Skin epidermis (tissue), 12 donors: Measurements from ENCODE around the gene HYAL3.
A peak's percentile ranks its signal among the peaks of the same experiment; 100 is the strongest.

Experiments used
- H3K27ac ChIP-seq, 21 experiments: fragments of 200-600 bp; sonication (generic) in 11 of 21; one replicate each; pipeline ENCODE4 v1.5.0; 2020; ENCODE audit warnings: mild to moderate bottlenecking in 3 of 21, inconsistent platforms in 2 of 21, moderate library complexity in 2 of 21
- H3K4me3 ChIP-seq, 7 experiments: fragments of 200-600 bp; sonication (generic) in 2 of 7; one replicate each; pipeline ENCODE4 v1.5.0; 2020; ENCODE audit warnings: inconsistent platforms in 2 of 7, mild to moderate bottlenecking in 2 of 7, moderate library complexity in 1 of 7

Gene HYAL3, protein sequence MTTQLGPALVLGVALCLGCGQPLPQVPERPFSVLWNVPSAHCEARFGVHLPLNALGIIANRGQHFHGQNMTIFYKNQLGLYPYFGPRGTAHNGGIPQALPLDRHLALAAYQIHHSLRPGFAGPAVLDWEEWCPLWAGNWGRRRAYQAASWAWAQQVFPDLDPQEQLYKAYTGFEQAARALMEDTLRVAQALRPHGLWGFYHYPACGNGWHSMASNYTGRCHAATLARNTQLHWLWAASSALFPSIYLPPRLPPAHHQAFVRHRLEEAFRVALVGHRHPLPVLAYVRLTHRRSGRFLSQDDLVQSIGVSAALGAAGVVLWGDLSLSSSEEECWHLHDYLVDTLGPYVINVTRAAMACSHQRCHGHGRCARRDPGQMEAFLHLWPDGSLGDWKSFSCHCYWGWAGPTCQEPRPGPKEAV

DNA sequence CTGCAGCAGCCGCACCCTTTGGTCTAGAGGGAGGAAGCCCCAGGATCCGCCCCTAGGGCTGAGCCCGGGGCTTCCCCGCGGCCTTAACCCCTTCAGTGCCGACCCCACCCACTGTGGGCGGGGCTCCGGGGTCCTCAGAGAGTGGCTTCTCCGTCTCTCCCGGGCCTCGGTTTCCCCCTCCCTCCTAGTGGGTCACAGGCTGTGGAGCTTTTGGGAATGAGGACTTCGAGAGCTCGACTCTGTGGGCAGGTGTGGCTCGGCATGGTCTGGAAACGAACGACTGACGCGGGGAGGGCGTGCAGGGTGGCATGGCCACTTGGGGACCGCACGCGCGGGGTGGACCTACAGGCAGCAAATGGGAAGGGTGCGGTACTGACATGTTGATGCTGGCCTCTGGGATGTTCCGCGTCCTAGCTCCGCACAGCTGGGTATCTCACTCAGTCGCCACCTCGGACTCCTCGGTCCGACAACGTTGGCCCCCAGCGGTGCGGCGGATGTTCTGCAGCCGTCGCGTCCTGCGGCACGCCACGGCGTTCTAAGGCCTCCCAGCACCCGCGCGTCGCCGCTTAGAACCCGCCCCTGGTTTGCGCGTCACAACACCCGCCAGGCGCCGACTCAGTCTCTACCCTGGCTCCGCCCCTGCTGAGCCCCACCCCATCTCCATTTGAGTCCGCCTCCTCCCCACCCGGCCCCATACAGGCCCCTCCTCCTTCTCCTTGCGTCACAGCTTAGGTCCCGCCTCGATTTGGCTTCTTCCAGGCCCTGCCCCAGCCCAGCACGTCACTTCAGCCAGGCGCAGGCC lies at the start of gene HYAL3, which contains the start of gene NAA80:
HYAL3 (minus strand) TSS at position 570 of the 802 bp plus-strand sequence. CDS start 3,803 bp downstream, outside the sequence.
NAA80 (minus strand) TSS at position 570 of the 802 bp plus-strand sequence. CDS start 1,942 bp downstream, outside the sequence.
- Histone ChIP-seq H3K27ac (peak within 1 kb of the TSS; percentile 54 to 95 (median 89)), H3K4me3 (peak within 1 kb of the TSS; percentile 44 to 69 (median 65))

DNA sequence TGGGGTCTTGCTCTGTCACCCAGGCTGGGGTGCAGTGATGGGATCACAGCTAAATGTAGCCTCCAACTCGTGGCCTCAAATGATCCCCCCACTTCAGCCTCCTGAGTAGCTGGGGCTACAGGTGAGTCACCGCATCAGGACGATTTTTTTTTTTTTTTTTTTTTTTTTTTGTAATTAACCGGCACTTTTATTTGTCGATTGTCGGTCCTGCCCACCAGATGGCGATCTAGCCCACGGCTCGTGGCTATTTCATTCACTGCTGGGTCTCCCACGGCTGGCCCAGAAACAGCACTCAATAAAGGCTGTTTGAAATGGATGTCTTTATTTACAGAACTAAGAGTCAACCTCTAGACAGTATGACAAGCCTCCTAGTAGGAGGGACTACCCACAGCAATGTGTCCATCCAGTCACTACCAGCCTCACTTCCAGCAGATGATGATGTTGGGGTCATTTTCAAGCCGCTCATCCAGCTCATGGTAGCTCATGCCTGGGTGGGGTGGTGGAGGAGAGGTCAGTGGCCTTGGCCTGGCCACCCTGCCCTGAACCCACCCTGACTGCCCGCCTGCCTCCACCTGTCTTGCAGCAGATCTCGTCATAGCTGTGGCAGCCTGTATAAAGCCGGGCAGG lies 48.1 kb upstream of the HYAL3 start:
- no peak overlapping the region for H3K4me3 ChIP-seq

DNA sequence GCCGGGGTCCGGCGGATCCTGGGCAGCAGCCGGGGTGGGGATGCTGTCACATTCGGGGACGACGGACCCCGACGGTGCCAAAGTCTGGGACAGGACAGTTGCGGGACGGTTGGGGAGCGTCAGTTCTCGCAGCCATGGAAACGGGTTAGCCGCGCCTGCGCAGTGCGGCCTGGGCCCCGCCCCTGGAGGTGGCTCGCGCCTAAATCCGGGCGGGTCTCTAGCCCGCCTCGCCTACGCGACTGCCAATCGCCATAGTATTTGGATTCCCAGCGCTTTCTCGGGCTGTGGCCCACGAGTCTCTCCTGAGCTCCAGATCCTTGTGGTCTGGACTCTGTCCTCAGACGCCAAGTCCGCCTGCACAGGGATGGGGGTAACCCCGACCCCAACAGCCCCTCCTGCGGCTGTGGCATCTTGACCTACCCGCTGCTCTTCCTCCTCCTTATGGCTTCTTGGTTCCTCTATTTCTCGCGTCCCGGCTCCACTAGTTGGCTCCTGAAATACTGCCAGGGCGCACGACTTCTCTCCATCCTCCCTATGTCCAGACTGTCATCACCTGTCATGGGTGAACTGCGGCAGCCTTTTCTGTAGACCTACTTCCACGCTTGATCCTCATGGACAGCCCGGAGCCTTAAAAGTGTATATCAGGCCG lies 46.5 kb upstream of the HYAL3 start, which contains the start of gene ZMYND10:
ZMYND10 (minus strand) TSS at position 147 of the 649 bp plus-strand sequence. CDS start 153 bp downstream, outside the sequence.
- Histone ChIP-seq H3K4me3 (peak within 1 kb of the TSS in 6 of 7 experiments; percentile 16 to 37 (median 29)), H3K27ac (peak within 1 kb of the TSS in 4 of 21 experiments; percentile 23 to 65 (median 52))

More for the DNA sequence above, 48.1 kb upstream of the HYAL3 start:
- H3K27ac ChIP-seq: peak overlapping the region in 2 of 21 experiments; percentile 12 to 28

DNA sequence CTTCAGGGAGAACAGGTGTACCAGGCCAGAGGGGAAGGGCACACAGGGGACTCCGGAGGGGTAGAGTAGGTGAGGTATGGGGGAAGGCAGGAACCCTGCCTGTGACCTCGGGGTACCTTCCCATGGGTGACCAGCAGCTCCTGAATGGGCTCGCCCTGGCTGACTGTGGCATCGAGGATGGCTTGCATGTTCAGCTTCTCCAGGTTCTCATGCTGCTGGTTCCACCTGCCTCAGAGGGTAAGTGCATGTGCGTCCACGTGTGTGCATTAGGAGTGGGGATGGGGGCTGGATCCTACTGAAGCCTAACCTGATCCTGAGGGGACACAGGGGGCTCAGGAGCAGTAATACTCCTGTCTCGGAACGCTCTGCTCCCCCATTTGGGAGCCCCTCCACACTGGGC lies 45.8 kb upstream of the HYAL3 start:
- Histone ChIP-seq H3K27ac (no peak overlapping the region), H3K4me3 (peak overlapping the region in 5 of 7 experiments; percentile 16 to 37 (median 26))

DNA sequence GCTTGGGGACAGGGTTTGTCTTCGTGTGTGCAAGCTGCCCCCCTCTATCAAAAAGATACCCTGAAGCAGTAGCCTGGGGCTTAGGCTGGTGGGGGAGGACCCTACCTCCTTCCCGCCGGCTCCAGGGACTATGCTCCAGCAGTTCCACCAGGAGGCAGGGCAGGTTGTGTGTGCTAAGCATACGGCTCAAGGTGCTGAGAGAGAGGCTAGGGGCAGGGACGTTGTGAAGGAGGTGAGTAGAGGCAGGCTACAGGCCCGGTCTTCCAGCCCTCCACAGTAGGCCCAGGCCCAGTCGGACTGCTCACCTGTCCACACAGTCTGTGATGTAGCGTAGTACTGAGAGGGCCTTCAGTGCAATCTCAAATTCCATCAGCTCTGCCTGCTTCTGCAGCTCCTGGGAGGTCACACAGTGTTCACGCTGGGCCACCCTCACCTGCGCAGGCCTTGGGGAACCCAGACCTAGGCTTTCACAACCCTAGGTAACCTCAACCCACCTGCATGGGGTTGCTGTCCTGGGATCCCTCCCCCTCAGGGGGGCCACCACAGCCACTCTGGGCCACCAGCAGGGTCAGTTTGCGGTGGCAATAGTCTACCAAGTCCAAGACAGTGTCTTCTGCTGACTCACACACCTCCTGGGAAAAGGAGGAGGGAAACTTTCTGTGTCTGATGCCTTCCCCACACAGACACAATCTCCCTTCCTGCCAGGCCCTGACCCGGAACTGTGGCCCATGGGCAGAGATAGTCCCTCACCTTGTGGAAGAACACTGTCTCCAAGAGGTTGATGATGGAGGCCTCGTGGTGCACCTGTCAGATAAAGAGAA lies 43.8 kb upstream of the HYAL3 start:
- H3K27ac ChIP-seq: peak overlapping the region in 4 of 21 experiments; percentile 23 to 98 (median 97)
- no peak overlapping the region for H3K4me3 ChIP-seq

DNA sequence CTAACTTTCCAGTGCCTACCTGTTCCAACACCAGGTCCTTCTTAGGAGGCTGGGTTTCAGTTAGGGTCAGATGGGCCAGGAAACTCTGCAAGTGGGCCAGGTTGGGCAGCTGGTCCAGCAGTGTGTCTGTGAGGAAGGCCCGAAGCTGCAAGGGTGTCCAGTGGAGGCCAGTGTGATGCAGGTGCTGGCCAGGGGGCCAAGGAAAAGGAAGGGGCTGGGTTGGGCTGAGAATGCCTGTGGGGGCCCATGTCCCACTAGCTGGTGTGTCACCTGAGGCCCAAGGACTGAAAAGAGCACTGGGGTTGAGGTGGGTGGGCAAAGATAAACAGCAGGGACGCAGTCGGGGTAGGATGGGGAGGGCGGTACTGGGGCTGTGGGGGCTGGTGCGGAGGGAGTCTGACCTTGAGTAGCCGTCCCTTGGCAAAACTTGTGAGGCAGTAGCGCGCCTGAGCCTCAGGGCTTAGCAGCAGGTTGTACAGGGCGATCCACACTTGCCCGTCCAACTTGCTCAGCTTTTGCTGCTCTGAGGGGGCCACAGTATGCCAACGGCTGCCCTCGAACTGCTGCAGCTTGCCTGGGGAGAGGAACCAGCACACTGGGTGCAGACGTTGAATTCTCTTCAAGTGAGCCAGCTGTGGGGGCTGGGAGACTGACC lies 42.9 kb upstream of the HYAL3 start:
- H3K27ac ChIP-seq: peak overlapping the region in 11 of 21 experiments; percentile 83 to 98 (median 97)
- H3K4me3 ChIP-seq: no peak overlapping the region

DNA sequence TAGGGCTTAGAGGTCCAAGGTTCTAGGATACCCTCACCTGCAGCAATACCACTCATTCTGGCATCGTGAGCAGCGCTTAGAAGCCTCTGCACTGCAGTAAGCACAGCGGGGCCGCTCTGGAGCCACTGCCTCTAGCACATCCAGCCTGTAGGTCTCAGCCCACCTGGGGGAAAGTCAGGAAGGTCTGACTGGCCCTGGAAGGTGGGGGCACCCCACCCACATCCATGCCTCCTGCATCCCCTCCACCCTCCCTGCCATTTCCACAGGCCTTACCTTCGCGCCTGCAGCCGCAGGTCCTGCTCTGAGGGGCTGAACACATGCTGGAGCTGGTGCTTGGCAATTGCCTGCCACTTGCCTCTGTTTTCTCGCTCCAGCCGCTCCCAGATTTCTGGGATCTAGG lies 42.3 kb upstream of the HYAL3 start:
- peak overlapping the region in 5 of 7 experiments; percentile 42 to 87 (median 65) for H3K4me3 ChIP-seq
- peak overlapping the region in 20 of 21 experiments; percentile 77 to 98 (median 96) for H3K27ac ChIP-seq

DNA sequence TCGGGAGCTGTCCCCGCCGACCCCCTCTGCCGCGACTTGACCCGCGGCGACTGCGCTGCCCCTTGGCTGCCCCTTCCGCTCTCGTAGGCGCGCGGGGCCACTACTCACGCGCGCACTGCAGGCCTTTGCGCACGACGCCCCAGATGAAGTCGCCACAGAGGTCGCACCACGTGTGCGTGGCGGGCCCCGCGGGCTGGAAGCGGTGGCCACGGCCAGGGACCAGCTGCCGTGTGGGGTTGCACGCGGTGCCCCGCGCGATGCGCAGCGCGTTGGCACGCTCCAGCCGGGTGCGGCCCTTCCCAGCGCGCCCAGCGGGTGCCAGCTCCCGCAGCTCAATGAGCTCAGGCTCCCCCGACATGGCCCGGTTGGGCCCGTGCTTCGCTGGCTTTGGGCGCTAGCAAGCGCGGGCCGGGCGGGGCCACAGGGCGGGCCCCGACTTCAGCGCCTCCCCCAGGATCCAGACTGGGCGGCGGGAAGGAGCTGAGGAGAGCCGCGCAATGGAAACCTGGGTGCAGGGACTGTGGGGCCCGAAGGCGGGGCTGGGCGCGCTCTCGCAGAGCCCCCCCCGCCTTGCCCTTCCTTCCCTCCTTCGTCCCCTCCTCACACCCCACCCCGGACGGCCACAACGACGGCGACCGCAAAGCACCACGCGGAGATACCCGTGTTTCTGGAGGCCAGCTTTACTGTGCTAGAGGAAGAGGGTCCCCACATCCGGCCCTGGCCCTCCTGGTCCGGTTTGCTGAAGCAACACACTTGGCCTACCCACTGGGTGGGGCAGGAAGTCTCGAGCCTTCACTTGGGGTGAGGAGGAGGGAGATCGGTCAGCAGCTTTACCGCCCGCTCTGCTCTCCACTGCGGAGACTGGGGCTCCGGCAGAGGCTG lies 41.5 kb upstream of the HYAL3 start, which contains the start of gene RASSF1:
RASSF1 (minus strand) TSS at position 389 of the 882 bp plus-strand sequence; CDS start at position 358, 31 bp downstream.
- Histone ChIP-seq H3K27ac (peak within 1 kb of the TSS; percentile 58 to 98 (median 96)), H3K4me3 (peak within 1 kb of the TSS; percentile 42 to 87 (median 61))

DNA sequence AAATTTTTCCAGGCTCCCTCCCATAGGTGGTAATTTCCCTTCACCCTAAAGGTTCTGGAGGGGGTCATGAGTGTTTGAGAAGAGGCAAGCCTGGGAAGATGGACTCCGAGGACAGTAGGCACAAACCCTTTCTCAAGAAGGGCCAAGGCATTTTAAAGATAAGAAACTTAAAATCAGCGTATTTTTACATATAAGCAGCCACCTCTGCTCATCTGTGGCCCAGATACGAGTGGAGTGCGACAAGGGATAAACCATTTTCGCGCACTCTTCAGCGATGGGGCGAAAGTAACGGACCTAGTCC lies 40.9 kb upstream of the HYAL3 start:
- Histone ChIP-seq H3K4me3 (peak overlapping the region; percentile 42 to 87 (median 61)), H3K27ac (peak overlapping the region; percentile 58 to 98 (median 96))

DNA sequence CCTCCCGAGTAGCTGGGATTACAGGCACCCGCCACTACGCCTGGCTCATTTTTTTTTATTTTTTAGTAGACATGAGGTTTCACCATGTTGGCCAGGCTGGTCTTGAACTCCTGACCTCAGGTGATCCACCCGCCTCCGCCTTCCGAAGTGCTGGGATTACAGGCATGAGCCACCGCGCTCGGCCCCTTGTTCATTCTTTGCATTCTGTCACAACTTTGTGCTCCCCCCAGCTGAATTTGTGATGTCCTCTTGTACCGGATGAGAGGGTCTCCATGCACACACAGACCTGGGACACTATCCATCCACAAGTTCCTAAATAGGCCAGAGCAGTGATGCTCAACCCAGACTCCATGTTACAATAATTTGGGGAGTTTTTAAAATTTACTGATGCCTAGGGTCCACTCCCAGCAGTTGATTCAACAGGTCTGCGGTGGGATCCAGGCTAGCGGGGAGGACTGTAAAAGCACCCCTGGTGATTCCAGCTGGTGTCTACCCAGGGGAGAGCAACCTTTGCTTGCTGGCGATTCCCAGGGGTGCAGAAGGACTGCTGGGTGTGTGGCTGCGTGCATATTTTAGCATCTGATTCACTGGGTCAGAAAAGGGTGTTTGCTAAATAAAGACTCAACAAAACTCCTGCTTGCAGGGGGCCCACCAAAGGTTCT lies 40.4 kb upstream of the HYAL3 start:
- Histone ChIP-seq H3K27ac (peak overlapping the region in 20 of 21 experiments; percentile 77 to 98 (median 97)), H3K4me3 (peak overlapping the region; percentile 42 to 87 (median 61))

DNA sequence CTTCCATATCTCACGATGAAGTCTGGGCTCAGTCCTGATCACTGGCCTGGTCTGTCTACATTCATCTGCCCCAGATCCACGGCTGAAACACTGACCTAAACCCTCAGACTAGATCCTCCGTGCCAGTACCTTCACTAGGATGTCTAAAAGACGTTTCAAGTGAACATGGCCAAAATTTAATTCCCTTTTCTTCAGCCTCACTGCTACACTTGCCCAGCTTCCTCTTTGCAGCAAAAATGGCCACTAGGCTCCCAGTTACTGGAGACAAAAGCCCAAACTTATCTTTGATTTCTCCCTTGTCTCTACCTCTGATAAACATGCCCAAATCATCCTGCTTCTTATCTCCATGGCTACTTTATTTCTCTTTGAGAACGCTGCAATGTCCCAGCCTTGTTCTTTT lies 39.8 kb upstream of the HYAL3 start:
- peak overlapping the region; percentile 42 to 90 (median 73) for H3K4me3 ChIP-seq
- peak overlapping the region in 20 of 21 experiments; percentile 88 to 99 (median 97) for H3K27ac ChIP-seq

DNA sequence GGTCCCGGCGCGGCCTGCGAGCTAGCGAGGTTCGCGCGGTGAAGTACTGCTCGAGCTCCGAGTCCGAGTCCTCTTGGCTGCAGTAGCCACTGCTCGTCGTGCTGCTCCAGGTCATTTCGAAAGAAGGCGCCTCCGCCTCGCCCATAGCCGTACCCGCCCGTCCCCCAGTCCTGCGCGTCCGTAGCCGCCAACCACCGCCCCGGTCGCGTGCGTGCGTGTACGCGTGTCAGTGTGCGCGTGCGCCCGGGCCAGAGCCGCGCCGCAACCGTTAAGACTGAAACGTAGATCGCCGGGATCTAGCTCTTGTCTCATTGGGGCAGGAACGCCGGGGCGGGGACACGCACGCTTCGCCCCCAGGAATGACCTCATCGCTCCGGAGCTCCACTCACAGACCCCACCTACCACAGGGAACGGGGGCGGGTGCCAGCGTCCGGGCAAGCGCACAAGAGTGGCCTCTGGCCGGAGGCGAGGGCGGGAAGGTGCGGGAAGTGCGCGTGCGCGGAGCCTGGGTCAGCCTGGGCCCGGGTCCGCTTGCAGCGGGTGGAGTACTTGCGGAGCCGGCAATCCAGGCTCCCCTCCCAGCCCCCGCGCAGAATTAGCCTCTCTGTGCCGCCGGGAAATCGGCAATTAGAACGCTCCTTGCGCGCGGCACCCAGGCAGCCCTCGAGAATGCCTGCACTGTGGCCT lies 38.1 kb upstream of the HYAL3 start:
- peak overlapping the region; percentile 65 to 94 (median 86) for H3K4me3 ChIP-seq
- peak overlapping the region; percentile 74 to 99 (median 97) for H3K27ac ChIP-seq

DNA sequence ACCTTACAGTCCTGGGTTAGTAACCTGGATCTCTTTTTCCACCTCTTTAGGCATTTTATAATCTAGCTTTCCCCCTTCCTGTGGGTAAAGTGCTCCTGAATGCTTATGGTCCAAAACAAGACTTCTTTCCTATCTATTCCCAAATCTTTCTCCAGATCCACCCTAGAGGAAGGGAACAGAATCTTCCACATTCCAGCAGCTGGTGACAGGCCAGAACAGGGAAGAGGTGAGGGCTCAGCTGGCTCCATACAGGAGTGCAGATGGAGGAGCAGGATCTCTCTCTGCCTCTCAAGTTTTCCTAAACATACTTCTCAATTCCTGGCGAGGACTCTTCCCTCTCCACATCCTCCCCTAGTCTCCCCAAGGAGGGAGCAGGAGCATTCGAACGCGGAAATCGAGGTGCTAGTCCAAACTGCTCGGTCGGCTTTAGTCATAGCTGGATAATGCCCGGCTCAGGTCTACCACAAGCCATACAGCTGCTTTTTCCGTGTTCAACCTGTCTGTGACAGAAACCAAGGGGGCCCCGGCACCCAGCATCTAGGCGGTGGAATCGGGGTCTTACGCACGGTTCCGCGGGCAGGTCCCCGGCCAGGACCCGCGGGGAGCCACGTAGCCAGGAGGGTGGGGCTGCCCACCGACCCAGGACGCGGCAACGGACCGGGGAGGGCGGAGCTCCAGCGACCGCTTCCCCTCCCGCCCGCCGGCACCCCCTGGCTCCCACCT lies 37.4 kb upstream of the HYAL3 start:
- H3K27ac ChIP-seq: peak overlapping the region; percentile 74 to 99 (median 97)

DNA sequence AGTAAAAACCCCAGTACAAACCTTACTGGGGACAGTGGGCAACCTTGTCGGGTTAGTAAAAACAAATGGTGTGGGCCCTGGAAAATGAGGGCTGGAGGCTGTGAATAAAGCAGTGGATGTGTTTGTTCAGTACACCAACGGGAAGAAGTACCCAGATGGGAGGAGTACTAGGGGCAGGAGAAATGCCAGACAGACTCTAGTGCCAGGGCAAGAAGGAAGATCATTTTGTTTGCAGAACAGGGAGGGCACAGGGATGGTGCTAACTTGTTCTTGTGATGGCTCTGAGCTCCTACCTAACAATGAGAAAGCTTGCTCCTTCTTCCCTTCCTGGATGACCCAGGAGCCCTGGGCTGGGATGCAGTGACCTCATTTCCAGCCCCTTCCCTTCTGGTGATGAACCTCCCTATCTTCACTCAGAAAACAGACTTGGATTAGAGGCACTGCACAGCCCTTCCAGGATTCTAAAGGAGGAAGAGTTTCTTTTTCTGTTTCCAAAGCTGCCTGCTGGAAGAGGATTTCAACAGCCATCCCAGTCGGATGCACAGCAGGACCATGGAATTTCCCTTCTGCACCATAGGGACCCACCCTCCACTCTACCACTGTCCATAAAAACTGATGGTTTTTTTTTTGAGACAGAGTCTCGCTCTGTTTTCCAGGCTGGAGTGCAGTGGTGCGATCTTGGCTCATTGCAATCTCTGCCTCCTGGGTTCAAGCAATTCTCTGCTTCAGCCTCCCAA lies 35.3 kb upstream of the HYAL3 start:
- H3K4me3 ChIP-seq: peak overlapping the region in 1 of 7 experiments; percentile 4

More for the DNA sequence above, 37.4 kb upstream of the HYAL3 start:
- H3K4me3 ChIP-seq: peak overlapping the region; percentile 65 to 94 (median 86)

More for the DNA sequence above, 35.3 kb upstream of the HYAL3 start:
- H3K27ac ChIP-seq: peak overlapping the region in 17 of 21 experiments; percentile 2 to 99 (median 73)
